DOHH2 (cell line): ENCODE results near the gene DDR2.

Source experiments
- EZH2phosphoT487 ChIP-seq: fragments of 200-600 bp; sonication (generic); IDR thresholded peaks from 2 replicates; pipeline ENCODE4 v1.6.1; 2017; ENCODE audit warnings: borderline replicate concordance, mild to moderate bottlenecking, antibody characterized with exemption, low read length, moderate library complexity, mixed read lengths
- TF ChIP-seq, protein P1 (sequence below): fragments of 200-600 bp; sonication (generic); IDR thresholded peaks from one replicate; pipeline ENCODE4 v1.5.1; 2014; ENCODE audit warnings: antibody characterized with exemption, mild to moderate bottlenecking, low read depth, low read length; ENCODE audit not compliant: poor library complexity, severe bottlenecking

DNA sequence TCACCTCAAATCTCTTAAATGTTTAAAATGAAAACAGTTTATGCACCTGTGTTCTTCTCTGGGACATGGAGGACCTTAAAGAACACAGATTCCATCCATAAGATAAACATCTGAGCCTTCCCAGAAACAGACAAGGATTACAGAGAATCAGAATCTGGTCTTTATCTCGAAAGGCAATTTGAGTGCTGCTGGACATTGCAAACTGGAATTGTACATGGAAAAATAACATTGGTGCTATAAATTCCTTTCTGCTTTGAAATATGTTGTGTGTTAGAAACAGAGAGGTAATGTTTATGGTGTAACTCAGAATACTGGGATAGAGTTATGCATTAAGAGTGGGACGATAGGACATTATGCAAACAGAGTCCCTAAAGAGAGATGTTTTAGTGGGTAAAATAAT lies 6.6 kb upstream of the DDR2 start:
- TF ChIP-seq, protein P1, sequence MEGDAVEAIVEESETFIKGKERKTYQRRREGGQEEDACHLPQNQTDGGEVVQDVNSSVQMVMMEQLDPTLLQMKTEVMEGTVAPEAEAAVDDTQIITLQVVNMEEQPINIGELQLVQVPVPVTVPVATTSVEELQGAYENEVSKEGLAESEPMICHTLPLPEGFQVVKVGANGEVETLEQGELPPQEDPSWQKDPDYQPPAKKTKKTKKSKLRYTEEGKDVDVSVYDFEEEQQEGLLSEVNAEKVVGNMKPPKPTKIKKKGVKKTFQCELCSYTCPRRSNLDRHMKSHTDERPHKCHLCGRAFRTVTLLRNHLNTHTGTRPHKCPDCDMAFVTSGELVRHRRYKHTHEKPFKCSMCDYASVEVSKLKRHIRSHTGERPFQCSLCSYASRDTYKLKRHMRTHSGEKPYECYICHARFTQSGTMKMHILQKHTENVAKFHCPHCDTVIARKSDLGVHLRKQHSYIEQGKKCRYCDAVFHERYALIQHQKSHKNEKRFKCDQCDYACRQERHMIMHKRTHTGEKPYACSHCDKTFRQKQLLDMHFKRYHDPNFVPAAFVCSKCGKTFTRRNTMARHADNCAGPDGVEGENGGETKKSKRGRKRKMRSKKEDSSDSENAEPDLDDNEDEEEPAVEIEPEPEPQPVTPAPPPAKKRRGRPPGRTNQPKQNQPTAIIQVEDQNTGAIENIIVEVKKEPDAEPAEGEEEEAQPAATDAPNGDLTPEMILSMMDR = no peak
- TF ChIP-seq EZH2phosphoT487 = no peak
